Mesothelial cell of epicardium (in vitro differentiated cells): ENCODE measurements around the gene RIMKLB. TPM values are rescaled to one million over a fixed set of nuclear protein-coding genes. Genes with fewer than 3 reads are reported as not detected.
"Not testable (repeated sequence)": the region's sequence is repeated elsewhere in the genome, so short reads cannot be mapped to it uniquely, and the experiment has no call there.

ENCODE experiments used
- DNase-seq, 2 experiments: peaks; one replicate each; pipeline ENCODE4 v3.0.0; 2021; ENCODE audit warnings: low spot score in 2 of 2; ENCODE audit not compliant: unreplicated experiment in 2 of 2
- H3K27ac Mint-ChIP-seq: 2 replicates; pipeline ENCODE4 v1.8.0; 2021; ENCODE audit warnings: mixed read lengths
- H3K27me3 Mint-ChIP-seq: 2 replicates; pipeline ENCODE4 v1.8.0; 2021; ENCODE audit warnings: low read depth, mixed read lengths
- H3K36me3 Mint-ChIP-seq: 2 replicates; pipeline ENCODE4 v1.8.0; 2021; ENCODE audit warnings: mixed read lengths
- H3K4me1 Mint-ChIP-seq: 2 replicates; pipeline ENCODE4 v1.8.0; 2021; ENCODE audit warnings: mixed read lengths
- H3K4me3 Mint-ChIP-seq: 2 replicates; pipeline ENCODE4 v1.8.0; 2021; ENCODE audit warnings: mild to moderate bottlenecking, moderate library complexity, mixed read lengths
- H3K9me3 Mint-ChIP-seq: 2 replicates; pipeline ENCODE4 v1.8.0; 2021; ENCODE audit warnings: mixed read lengths
- total RNA-seq: library from RNA; stranded (reverse); gene quantifications from 3 replicates; pipeline ENCODE4 v1.2.1, GENCODE V29; 2021
- TF ChIP-seq, protein P1 (sequence below): fragments of 200-600 bp; sonication (generic); IDR thresholded peaks from one replicate; pipeline ENCODE4 v1.5.0; 2021; ENCODE audit warnings: antibody characterized with exemption; ENCODE audit not compliant: unreplicated experiment

Gene RIMKLB
- total RNA-seq, 1 donor from 2014 or later: 124 TPM

DNA sequence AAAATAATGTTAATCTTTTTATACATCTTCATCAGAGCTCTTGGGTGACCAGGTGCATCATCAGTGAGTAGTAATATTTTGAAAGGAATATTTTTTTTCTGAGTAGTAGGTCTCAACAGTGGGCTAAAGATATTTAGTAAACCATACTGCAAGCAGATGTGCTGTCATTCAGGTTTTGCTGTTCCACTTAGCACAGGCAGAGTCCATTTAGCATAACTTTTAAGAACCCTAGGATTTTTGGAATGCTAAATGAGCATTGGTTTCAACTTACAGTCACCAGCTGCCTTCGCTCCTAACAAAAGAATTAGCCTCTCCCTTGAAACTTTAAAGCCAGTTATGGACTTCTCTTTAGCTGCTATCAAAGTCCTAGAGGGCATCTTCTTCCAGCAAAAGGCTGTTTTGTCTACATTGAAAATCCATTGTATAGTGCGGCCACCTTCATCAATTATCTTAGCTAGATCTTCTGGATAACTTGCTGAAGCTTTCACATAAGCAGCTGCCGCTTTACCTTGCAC is 24.6 kb downstream of the RIMKLB start:
- peak overlapping the region; percentile 72 for H3K27ac Mint-ChIP-seq

DNA sequence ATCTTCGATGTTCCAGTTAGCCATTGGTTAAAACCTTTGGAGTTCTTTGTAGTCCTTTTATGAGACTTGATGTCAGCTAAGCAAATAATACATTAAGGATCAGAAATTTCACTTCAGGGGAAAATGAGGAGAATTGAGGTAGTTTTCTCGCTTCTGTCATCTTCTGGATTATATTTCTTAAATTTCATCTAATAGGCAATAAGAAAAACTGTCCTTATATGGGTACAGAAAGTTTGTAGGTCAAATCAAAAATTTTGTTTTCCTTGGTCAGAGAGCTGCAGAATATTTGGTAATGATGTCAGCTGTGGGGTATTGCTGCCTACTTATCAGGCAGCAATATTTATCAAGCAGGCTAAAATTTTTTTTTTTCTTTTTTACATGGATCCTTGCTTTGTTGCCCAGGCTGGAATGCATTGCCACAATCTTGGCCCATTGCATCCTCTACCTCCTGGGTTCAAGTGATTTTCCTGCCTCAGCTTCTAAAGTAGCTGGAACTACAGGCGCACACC is 37.1 kb downstream of the RIMKLB start:
- peaks cover 10% of the 10 kb centered on the region for H3K36me3 Mint-ChIP-seq
- no peaks in the 10 kb centered on the region for H3K27me3 Mint-ChIP-seq
- peaks cover 14% of the 10 kb centered on the region for H3K4me1 Mint-ChIP-seq
- DNase-seq: no peak
- no peak overlapping the region for H3K4me3 Mint-ChIP-seq
- TF ChIP-seq, protein P1, sequence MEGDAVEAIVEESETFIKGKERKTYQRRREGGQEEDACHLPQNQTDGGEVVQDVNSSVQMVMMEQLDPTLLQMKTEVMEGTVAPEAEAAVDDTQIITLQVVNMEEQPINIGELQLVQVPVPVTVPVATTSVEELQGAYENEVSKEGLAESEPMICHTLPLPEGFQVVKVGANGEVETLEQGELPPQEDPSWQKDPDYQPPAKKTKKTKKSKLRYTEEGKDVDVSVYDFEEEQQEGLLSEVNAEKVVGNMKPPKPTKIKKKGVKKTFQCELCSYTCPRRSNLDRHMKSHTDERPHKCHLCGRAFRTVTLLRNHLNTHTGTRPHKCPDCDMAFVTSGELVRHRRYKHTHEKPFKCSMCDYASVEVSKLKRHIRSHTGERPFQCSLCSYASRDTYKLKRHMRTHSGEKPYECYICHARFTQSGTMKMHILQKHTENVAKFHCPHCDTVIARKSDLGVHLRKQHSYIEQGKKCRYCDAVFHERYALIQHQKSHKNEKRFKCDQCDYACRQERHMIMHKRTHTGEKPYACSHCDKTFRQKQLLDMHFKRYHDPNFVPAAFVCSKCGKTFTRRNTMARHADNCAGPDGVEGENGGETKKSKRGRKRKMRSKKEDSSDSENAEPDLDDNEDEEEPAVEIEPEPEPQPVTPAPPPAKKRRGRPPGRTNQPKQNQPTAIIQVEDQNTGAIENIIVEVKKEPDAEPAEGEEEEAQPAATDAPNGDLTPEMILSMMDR: no peak
- H3K9me3 Mint-ChIP-seq: no peaks in the 10 kb centered on the region
- H3K27ac Mint-ChIP-seq: peak overlapping the region; percentile 71

More for the DNA sequence above, 24.6 kb downstream of the RIMKLB start:
- Mint-ChIP-seq H3K4me3 (no peak overlapping the region), H3K9me3 (no peaks in the 10 kb centered on the region), H3K36me3 (peaks cover 45% of the 10 kb centered on the region), H3K4me1 (peaks cover 8% of the 10 kb centered on the region), H3K27me3 (no peaks in the 10 kb centered on the region)
- TF ChIP-seq, protein P1: no peak
- DNase-seq: no peak

DNA sequence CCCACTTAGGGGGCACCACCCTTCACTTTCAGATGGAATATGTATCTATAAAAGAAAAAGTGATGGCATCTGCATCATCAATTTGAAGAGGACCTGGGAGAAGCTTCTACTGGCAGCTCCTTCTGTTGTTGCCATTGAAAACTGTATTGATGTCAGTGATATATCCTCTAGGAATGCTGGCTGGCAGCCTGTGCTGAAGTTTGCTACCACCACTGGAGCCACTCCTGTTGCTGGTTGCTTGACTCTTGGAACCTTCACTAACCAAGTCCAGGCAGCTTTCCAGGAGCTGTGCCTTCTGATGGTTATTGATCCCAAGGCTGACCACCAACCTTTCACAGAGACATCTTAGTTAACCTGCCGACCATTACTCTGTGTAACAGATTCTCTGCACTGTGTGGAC is 44.7 kb downstream of the RIMKLB start:
- H3K27ac Mint-ChIP-seq: no peak overlapping the region
- H3K4me1 Mint-ChIP-seq: peaks cover 7% of the 10 kb centered on the region
- TF ChIP-seq, protein P1: no peak
- H3K4me3 Mint-ChIP-seq: no peak overlapping the region
- H3K36me3 Mint-ChIP-seq: peaks cover 18% of the 10 kb centered on the region
- DNase-seq: no peak
- H3K27me3 Mint-ChIP-seq: no peaks in the 10 kb centered on the region
- H3K9me3 Mint-ChIP-seq: no peaks in the 10 kb centered on the region

DNA sequence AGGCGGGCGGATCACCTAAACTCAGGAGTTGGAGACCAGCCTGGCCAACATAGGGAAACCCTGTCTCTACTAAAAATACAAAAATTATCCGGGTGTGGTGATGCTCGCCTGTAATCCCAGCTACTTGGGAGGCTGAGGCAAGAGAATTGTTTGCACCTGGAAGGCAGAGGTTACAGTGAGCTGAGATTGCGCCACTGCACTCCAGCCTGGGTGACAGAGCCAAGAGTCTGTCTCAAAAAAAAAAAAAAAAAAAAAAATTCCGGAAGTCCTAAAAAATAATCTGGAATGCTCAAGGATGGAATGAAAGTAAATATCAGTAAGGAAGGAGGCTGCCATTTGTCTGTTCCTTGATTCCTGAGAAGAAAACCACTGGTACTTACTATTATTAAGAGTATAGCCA is 45.3 kb downstream of the RIMKLB start:
- not testable (repeated sequence) for H3K9me3 Mint-ChIP-seq, H3K4me1 Mint-ChIP-seq, H3K27me3 Mint-ChIP-seq, H3K27ac Mint-ChIP-seq, DNase-seq, H3K4me3 Mint-ChIP-seq
- H3K36me3 Mint-ChIP-seq: peaks cover 18% of the 10 kb centered on the region

DNA sequence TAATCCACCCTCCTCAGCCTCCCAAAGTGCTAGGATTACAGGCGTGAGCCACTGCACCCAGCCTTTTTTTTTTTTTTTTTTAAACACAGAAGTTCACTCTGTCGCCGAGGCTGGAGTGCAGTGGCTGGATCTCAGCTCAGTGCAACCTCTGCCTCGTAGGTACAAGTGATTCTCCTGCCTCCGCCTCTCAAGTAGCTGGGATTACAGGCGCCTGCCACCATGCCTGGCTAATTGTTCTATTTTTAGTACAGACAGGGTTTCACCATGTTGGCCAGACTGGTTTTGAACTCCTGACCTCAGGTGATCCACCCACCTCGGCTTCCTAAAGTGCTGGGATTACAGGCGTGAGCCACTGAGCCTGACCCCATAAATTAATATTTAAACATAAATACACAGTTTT is 47.8 kb downstream of the RIMKLB start:
- not testable (repeated sequence) for H3K9me3 Mint-ChIP-seq, DNase-seq, H3K27me3 Mint-ChIP-seq, H3K4me3 Mint-ChIP-seq, H3K4me1 Mint-ChIP-seq, H3K36me3 Mint-ChIP-seq, H3K27ac Mint-ChIP-seq

DNA sequence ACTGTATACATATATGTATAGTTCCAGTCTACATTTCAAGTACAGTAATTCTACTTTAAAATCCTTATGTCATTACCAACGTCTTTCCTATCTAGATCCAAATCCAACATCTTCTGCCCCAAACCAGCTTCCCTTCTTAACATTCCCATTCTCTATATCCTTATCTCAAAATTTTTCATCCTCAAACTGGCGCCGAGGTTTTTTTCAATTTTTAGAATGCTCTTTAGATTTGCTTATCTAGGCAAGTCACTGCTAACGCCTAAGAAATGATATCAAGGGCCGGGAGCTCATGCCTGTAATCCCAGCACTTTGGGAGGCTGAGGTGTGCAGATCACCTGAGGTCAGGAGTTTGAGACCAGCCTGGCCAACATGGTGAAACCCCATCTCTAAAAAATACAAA is 48.3 kb downstream of the RIMKLB start:
- TF ChIP-seq, protein P1: no peak
- Mint-ChIP-seq H3K36me3 (peaks cover 7% of the 10 kb centered on the region), H3K9me3 (no peaks in the 10 kb centered on the region), H3K4me3 (no peak overlapping the region), H3K27ac (no peak overlapping the region), H3K4me1 (peaks cover 7% of the 10 kb centered on the region), H3K27me3 (no peaks in the 10 kb centered on the region)
- no peak for DNase-seq

DNA sequence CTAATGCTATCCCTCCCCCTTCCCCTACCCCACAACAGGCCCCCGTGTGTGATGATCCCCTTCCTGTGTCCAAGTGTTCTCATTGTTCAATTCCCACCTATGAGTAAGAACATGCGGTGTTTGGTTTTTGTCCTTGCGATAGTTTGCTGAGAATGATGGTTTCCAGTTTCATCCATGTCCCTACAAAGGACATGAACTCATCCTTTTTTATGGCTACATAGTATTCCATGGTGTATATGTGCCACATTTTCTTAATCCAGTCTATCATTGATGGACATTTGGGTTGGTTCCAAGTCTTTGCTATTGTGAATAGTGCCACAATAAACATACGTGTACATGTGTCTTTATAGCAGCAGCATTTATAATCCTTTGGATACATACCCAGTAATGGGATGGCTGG is 62.3 kb downstream of the RIMKLB start:
- not testable (repeated sequence) for H3K4me3 Mint-ChIP-seq, H3K27ac Mint-ChIP-seq, H3K27me3 Mint-ChIP-seq, DNase-seq, H3K4me1 Mint-ChIP-seq, H3K9me3 Mint-ChIP-seq
- H3K36me3 Mint-ChIP-seq: peaks cover 38% of the 10 kb centered on the region

DNA sequence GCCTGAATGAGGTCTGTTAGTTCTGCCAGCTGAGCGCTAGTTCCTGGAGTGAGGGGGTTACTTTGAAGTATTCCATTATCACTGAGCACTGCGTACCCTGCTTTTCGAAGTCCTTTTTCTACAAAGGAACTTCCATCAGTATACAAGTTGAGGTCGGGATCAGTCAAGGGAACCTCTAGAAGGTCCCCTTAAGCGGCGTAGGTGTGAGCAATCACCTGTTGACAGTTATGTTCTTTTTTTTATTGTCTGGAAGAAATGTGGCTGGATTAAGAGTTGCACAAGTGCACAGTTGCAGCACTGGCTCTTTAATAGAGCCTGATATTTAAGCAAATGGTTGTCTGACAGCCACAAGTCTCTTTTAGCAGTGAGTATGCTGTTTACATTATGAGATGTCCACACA is 64.9 kb downstream of the RIMKLB start:
- peak overlapping the region; percentile 15 for H3K27ac Mint-ChIP-seq
- not testable (repeated sequence) for H3K9me3 Mint-ChIP-seq

DNA sequence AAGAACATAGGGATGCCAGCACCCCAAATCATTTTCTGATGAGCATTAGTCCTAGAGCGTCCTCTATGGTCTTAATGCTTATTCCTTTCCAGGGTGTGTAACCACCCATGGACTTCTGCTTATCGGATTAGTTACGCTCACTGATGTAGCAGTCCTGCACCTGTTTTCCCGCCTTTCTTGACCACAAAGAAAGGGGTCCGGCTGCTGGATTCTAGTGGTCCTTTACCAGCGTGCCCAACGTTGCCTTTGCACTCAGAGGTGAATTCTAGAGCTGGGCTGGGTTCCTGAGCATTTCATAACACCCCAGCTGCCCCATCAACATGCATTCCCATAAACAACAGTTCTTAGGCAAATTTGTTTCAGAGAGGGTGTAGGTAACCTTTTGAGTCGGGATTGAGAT is 68.3 kb downstream of the RIMKLB start:
- H3K36me3 Mint-ChIP-seq: peaks cover 12% of the 10 kb centered on the region
- DNase-seq, H3K9me3 Mint-ChIP-seq, H3K4me1 Mint-ChIP-seq, H3K27me3 Mint-ChIP-seq, H3K27ac Mint-ChIP-seq, H3K4me3 Mint-ChIP-seq: not testable (repeated sequence)

More for the DNA sequence above, 64.9 kb downstream of the RIMKLB start:
- H3K4me3 Mint-ChIP-seq, DNase-seq, H3K4me1 Mint-ChIP-seq, H3K27me3 Mint-ChIP-seq: not testable (repeated sequence)
- peaks cover 37% of the 10 kb centered on the region for H3K36me3 Mint-ChIP-seq
